ENCODE measurements around the gene VANGL2.
A peak's percentile ranks its signal among the peaks of the same experiment; 100 is the strongest.
"Not testable (repeated sequence)": the region's sequence is repeated elsewhere in the genome, so short reads cannot be mapped to it uniquely, and the experiment has no call there.

Gene VANGL2

GRCh38 chr1:160376525-160377131, 23.7 kb upstream of the VANGL2 start:
- TF ChIP-seq, protein P1, sequence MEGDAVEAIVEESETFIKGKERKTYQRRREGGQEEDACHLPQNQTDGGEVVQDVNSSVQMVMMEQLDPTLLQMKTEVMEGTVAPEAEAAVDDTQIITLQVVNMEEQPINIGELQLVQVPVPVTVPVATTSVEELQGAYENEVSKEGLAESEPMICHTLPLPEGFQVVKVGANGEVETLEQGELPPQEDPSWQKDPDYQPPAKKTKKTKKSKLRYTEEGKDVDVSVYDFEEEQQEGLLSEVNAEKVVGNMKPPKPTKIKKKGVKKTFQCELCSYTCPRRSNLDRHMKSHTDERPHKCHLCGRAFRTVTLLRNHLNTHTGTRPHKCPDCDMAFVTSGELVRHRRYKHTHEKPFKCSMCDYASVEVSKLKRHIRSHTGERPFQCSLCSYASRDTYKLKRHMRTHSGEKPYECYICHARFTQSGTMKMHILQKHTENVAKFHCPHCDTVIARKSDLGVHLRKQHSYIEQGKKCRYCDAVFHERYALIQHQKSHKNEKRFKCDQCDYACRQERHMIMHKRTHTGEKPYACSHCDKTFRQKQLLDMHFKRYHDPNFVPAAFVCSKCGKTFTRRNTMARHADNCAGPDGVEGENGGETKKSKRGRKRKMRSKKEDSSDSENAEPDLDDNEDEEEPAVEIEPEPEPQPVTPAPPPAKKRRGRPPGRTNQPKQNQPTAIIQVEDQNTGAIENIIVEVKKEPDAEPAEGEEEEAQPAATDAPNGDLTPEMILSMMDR (conservative IDR thresholded peaks at IDR 0.05): peak; percentile 97
- no peak for TF ChIP-seq ZFX (IDR thresholded peaks at IDR 0.05)
- H3K27ac ChIP-seq: no peak overlapping the region

- TF ChIP-seq, protein P1 (conservative IDR thresholded peaks at IDR 0.05): no peak
- TF ChIP-seq ZFX (IDR thresholded peaks at IDR 0.05): no peak
Measured at GRCh38 chr1:160377585-160378206, 22.7 kb upstream of the VANGL2 start.

DNA sequence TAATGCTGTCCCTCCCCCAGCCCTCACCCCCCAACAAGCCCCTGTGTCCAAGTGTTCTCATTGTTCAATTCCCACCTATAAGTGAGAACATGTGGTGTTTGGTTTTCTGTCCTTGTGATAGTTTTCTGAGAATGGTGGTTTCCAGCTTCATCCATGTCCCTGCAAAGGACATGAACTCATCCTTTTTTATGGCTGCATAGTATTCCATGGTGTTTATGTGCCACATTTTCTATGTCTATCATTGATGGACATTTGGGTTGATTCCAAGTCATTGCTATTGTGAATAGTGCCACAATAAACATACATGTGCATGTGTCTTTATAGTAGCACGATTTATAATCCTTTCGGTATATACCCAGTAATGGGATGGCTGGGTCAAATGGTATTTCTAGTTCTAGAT, 15.6 kb upstream of the VANGL2 start:
- H3K27ac ChIP-seq: not testable (repeated sequence)

More at GRCh38 chr1:160377585-160378206, 22.7 kb upstream of the VANGL2 start:
- no peak overlapping the region for H3K27ac ChIP-seq

GRCh38 chr1:160388406-160388805, 12.0 kb upstream of the VANGL2 start:
- not testable (repeated sequence) for H3K27ac ChIP-seq

DNA sequence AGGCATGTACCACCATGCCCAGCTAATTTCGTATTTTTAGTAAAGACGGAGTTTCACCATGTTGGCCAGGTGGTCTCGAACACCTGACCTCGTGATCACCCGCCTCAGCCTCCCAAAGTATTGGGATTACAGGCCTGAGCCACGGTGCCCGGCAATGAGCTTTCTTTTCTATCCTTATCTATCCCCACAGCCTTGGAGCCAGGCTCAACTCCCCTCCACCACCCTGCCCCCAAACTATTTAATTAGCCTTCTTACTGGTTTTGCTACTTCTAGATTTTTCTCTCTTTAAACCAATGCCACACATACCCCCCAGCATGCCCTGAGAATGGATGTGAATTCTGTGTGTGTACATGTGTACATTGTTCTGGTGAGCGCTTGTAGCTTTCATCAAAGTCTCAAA, 5.7 kb upstream of the VANGL2 start:
- no peak overlapping the region for H3K27ac ChIP-seq
- no peak for TF ChIP-seq ZFX (IDR thresholded peaks at IDR 0.05)
- TF ChIP-seq, protein P1 (conservative IDR thresholded peaks at IDR 0.05): no peak

DNA sequence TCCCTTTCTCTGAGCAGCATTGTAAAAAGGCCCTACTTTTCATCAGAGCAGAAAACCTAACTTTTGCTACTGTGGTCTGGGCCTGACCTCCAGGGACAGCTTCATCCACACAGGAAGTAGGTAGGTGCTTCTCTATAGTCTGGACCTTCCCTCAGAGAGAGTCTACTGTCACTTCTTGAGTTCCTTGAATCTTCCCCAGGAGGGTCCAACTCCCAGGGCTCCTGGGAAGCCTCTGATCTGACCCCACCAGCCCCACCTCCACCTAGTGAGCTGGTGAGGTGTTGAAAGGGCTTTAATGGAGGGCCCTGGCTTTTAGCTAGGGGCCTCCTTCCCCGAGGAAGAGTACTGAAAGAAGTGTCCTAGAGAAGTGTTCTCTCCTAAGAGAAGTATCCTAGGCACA, 2.7 kb upstream of the VANGL2 start:
- no peak overlapping the region for H3K27ac ChIP-seq
- TF ChIP-seq, protein P1 (conservative IDR thresholded peaks at IDR 0.05): no peak
- no peak for TF ChIP-seq ZFX (IDR thresholded peaks at IDR 0.05)

DNA sequence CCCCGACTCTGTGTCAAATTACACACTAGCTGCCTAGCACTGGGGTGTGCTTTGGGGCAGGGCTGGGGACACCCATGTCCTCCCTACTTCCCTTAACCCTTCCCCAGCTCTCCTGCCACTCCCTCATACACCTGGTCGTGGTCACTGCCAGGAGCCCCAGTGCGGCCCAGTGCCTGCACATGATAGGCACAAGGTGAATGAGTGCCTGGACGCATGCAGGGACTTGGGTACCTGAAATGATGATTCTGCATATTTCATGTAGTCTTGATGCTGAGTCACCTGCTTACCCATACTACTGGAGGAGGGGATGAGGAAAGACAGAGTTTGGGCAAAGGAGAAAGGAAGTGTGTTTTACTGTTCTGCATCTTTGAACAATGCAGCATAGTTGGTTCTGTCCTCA, 1.5 kb upstream of the VANGL2 start:
- H3K27ac ChIP-seq: no peak overlapping the region
- TF ChIP-seq, protein P1 (conservative IDR thresholded peaks at IDR 0.05): no peak
- TF ChIP-seq ZFX (IDR thresholded peaks at IDR 0.05): no peak

GRCh38 chr1:160399544-160400222, 681 bp upstream of the VANGL2 start:
- TF ChIP-seq ZFX (IDR thresholded peaks at IDR 0.05): no peak
- TF ChIP-seq, protein P1 (conservative IDR thresholded peaks at IDR 0.05): no peak
- H3K27ac ChIP-seq: no peak overlapping the region

Measured in C4-2B (cell line).